ENCODE measurements around the gene THBS2.

THBS2 gene

GRCh38 chr6:169285165-169285564 is 31.5 kb upstream of the THBS2 start:
- no peak for DNase-seq (ENCODE audit: low read depth)
- H3K4me3 ChIP-seq (ENCODE audit: low read depth, low read length) = no peak overlapping the region

GRCh38 chr6:169283924-169284323 is 30.3 kb upstream of the THBS2 start:
- no peak for DNase-seq (ENCODE audit: low read depth)
- TF ChIP-seq POLR2A (IDR thresholded peaks at IDR 0.05; ENCODE audit: extremely low read depth, insufficient read length) (no peak), MAX (IDR thresholded peaks at IDR 0.05; ENCODE audit: low read depth, low read length) (no peak), MYC (IDR thresholded peaks at IDR 0.05; ENCODE audit: low read depth, low read length) (no peak)

More at GRCh38 chr6:169285165-169285564, 31.5 kb upstream of the THBS2 start:
- TF ChIP-seq CTCF (IDR thresholded peaks at IDR 0.05; ENCODE audit: low read depth, low read length) (no peak), MYC (IDR thresholded peaks at IDR 0.05; ENCODE audit: low read depth, low read length) (no peak), POLR2A (IDR thresholded peaks at IDR 0.05; ENCODE audit: extremely low read depth, insufficient read length) (no peak), MAX (IDR thresholded peaks at IDR 0.05; ENCODE audit: low read depth, low read length) (no peak)

GRCh38 chr6:169282043-169282442 is 28.4 kb upstream of the THBS2 start:
- no peak overlapping the region for H3K4me3 ChIP-seq (ENCODE audit: low read depth, low read length)
- TF ChIP-seq POLR2A (IDR thresholded peaks at IDR 0.05; ENCODE audit: extremely low read depth, insufficient read length) (no peak), MAX (IDR thresholded peaks at IDR 0.05; ENCODE audit: low read depth, low read length) (no peak), MYC (IDR thresholded peaks at IDR 0.05; ENCODE audit: low read depth, low read length) (no peak), CTCF (IDR thresholded peaks at IDR 0.05; ENCODE audit: low read depth, low read length) (no peak)
- DNase-seq (ENCODE audit: low read depth) = no peak

More at GRCh38 chr6:169283924-169284323, 30.3 kb upstream of the THBS2 start:
- no peak overlapping the region for H3K4me3 ChIP-seq (ENCODE audit: low read depth, low read length)

GRCh38 chr6:169277619-169278018 is 24.0 kb upstream of the THBS2 start:
- TF ChIP-seq MYC (IDR thresholded peaks at IDR 0.05; ENCODE audit: low read depth, low read length) = no peak
- no peak for TF ChIP-seq POLR2A (IDR thresholded peaks at IDR 0.05; ENCODE audit: extremely low read depth, insufficient read length)
- no peak for TF ChIP-seq MAX (IDR thresholded peaks at IDR 0.05; ENCODE audit: low read depth, low read length)
- TF ChIP-seq CTCF (IDR thresholded peaks at IDR 0.05; ENCODE audit: low read depth, low read length) = no peak
- no peak for DNase-seq (ENCODE audit: low read depth)

GRCh38 chr6:169274781-169275180 is 21.1 kb upstream of the THBS2 start:
- TF ChIP-seq MYC (IDR thresholded peaks at IDR 0.05; ENCODE audit: low read depth, low read length) = no peak
- TF ChIP-seq CTCF (IDR thresholded peaks at IDR 0.05; ENCODE audit: low read depth, low read length) = no peak
- TF ChIP-seq POLR2A (IDR thresholded peaks at IDR 0.05; ENCODE audit: extremely low read depth, insufficient read length) = no peak
- no peak for TF ChIP-seq MAX (IDR thresholded peaks at IDR 0.05; ENCODE audit: low read depth, low read length)
- no peak overlapping the region for H3K4me3 ChIP-seq (ENCODE audit: low read depth, low read length)
- DNase-seq (ENCODE audit: low read depth) = no peak

More at GRCh38 chr6:169277619-169278018, 24.0 kb upstream of the THBS2 start:
- no peak overlapping the region for H3K4me3 ChIP-seq (ENCODE audit: low read depth, low read length)

GRCh38 chr6:169273511-169273910 is 19.9 kb upstream of the THBS2 start:
- TF ChIP-seq CTCF (IDR thresholded peaks at IDR 0.05; ENCODE audit: low read depth, low read length) (no peak), POLR2A (IDR thresholded peaks at IDR 0.05; ENCODE audit: extremely low read depth, insufficient read length) (no peak), MAX (IDR thresholded peaks at IDR 0.05; ENCODE audit: low read depth, low read length) (no peak), MYC (IDR thresholded peaks at IDR 0.05; ENCODE audit: low read depth, low read length) (no peak)
- no peak for DNase-seq (ENCODE audit: low read depth)
- no peak overlapping the region for H3K4me3 ChIP-seq (ENCODE audit: low read depth, low read length)

All from NB4 (cell line).